Limb (tissue), 2 donors: Measurements from ENCODE around the gene SYT2.
"Not testable (repeated sequence)": the region's sequence is repeated elsewhere in the genome, so short reads cannot be mapped to it uniquely, and the experiment has no call there.

Experiments used
- DNase-seq, 2 donors: peaks; one replicate each; pipeline ENCODE4 v3.0.0-alpha.2; 2016; ENCODE audit errors: extremely low spot score in 2 of 2

SYT2 gene

GRCh38 chr1:202624088-202624780 is 86.0 kb downstream of the SYT2 start:
- no peak for DNase-seq

- DNase-seq: not testable (repeated sequence)
Measured at GRCh38 chr1:202623476-202623875, 86.8 kb downstream of the SYT2 start.

GRCh38 chr1:202623075-202623474 is 87.2 kb downstream of the SYT2 start:
- DNase-seq: no peak

- no peak for DNase-seq
Measured at GRCh38 chr1:202622388-202622787, 87.9 kb downstream of the SYT2 start.

GRCh38 chr1:202621446-202621845 is 88.8 kb downstream of the SYT2 start:
- DNase-seq: no peak

- not testable (repeated sequence) for DNase-seq
Measured at GRCh38 chr1:202620036-202620435, 90.2 kb downstream of the SYT2 start.

- DNase-seq: no peak
Measured at GRCh38 chr1:202619505-202619904, 90.7 kb downstream of the SYT2 start.

GRCh38 chr1:202619012-202619411 is 91.2 kb downstream of the SYT2 start:
- not testable (repeated sequence) for DNase-seq

GRCh38 chr1:202616355-202616915 is 93.8 kb downstream of the SYT2 start:
- no peak for DNase-seq

GRCh38 chr1:202615501-202616354 is 94.5 kb downstream of the SYT2 start:
- DNase-seq: peak; percentile 26 to 63

GRCh38 chr1:202615208-202615500 is 95.1 kb downstream of the SYT2 start:
- not testable (repeated sequence) for DNase-seq

GRCh38 chr1:202614363-202615207 is 95.7 kb downstream of the SYT2 start:
- DNase-seq: not testable (repeated sequence)

GRCh38 chr1:202613571-202613970 is 96.7 kb downstream of the SYT2 start:
- DNase-seq: no peak

GRCh38 chr1:202612036-202612435 is 98.2 kb downstream of the SYT2 start:
- not testable (repeated sequence) for DNase-seq

GRCh38 chr1:202605515-202605914 is 104.7 kb downstream of the SYT2 start:
- no peak for DNase-seq

- DNase-seq: no peak
Measured at GRCh38 chr1:202603435-202603834, 106.8 kb downstream of the SYT2 start.

GRCh38 chr1:202600432-202601041 is 109.7 kb downstream of the SYT2 start:
- DNase-seq: no peak

- peak; percentile 70 to 75 for DNase-seq
Measured at GRCh38 chr1:202599669-202600431, 110.4 kb downstream of the SYT2 start.

GRCh38 chr1:202597090-202597761 is 113.0 kb downstream of the SYT2 start:
- DNase-seq: no peak

- no peak for DNase-seq
Measured at GRCh38 chr1:202596638-202597037, 113.6 kb downstream of the SYT2 start.
